GM20431 (cell line): Measurements from ENCODE around the gene SGIP1.

Experiments
- in situ Hi-C: fragments of 300-500 bp; cut with MseI, MboI; formaldehyde crosslinking; loops from one replicate; pipeline ENCODE4 v1.15.0; 2020; ENCODE audit warnings: low sequenced_read_pairs; ENCODE audit not compliant: unreplicated experiment

The SGIP1 gene

DNA sequence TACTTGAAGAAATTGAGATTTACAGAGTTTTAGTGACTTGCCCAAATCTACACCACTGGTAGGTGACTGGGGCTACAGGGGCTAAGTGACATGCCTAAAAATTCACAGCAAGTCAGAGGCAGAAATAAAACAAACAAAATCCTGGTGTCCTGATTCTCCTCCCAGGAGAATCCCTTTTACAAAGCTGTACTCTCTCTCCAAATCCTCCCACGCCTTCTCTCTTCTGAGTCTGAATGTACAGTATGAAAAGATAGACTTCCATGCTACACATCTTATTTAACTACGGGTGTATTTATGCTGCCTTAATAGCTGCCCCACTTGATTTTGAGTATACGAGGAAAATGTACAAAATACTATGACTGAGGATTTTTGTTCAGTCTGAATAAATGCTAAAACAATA, 65.4 kb downstream of the SGIP1 start:
- in situ Hi-C loops, result no loop called here

DNA sequence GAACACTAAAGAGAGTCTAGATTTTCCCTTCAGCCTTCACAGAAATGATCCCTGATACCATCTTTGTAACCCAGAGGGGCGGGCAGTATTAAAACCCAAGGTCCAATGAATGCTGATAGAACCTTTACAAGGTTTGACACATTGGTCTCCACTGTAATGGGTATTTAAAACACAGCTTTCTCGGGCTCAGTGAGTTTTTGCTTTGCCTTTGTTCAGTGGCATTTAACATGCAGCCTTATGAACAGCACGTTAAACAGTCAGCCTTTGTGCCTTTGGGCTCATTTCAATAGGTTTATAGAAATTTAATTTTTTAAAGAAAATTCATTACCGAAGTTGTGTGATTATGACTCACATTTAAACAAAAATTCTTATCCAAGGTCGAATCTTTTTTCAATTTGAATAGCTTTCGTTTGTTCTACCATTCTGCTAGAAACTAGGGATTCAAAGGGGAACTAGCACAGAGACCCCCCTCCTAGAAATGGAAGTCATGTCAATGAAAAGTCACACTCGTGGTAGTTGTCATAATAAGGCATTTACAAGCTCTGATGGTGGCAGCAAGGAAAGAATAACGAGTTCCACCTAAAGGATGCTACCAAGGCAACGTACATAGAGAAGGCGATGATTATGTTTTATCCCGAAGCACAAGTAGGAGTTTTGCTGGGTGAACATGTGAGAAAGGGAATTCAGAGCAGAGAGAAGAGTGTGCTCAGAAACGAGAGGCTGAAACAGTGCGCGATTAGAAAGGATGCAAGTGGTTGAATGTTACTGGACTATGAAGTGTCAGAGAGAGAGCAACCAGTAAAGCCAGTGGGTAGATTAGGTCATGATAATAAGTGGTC, 66.2 kb downstream of the SGIP1 start:
- in situ Hi-C loops, result no loop called here

DNA sequence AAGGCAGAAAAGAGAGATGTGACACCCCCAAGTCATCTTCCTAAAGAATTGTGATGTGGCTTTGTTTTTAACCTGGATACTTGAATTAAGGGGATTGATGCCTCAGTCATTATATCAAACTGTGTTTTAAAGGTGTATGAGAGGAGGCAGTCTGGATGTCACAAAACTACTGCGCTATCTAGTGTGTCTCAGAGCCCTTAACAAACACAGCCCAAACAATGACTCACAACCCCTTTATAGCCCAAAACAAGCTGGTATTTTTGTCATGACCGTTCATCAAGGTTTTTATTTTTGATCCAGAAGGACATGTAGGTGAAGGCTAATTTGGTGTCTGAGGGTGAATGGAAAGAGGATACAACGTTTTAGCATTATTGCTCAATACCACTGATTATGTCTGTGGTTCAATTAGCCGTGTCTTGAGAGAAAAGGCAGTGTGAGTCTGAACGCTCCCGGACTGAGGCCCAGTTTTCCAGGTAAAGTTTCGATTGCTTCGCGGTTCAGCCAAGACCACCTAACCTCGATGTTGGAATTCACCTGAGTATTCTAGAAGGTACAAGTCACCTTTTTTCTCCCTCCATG, 71.6 kb downstream of the SGIP1 start:
- in situ Hi-C loops, result no loop called here

DNA sequence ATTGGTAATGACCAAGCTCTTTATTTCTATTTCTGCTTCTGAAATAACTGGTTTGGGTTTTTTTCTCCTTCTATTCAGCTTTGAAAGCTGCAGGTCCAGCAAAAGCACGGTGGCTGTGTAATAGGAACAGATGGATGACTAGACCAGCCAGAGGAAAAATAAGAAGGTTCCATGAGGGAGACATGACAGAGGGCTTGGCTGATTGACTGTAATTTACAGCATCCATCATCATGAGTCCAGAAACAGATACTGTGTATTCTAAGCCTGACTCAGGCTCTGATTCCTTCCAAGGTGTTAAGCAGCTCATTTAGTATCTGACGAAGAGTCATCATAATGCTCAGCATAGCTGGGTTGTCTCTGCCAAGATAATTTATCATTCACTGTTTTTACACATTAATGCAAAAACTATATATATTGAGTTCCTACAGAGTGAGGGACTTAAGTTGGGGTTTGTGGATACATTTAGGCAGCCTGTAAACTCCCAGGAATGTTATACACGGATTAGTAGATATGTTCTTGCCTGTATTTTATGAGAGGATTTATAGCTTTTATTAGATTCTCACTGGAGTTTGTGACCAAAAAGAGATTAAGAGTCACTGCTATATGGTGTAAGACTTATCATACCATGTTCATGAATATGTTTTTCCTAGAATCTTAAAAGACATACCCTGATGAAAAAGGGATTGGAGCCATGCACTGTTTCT, 72.6 kb downstream of the SGIP1 start:
- in situ Hi-C loops, result no loop called here

DNA sequence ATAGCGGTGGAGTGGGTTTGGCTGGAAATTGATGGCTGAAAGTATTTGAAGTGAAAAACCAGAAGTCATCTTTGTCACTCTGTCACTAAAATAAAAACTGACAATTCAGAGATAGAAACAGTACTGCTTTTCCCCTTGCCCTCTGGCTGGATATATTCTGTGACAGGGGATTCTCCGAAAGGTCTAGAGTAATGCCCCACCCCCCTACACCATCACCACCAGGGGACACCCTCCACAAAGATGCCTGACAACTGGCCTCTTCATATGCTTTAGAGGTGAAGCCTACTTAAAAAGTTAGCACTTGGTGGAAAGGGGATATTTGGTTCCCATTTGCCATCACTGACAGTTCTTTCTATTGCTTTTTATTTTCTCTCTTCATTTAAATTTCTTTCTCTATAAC, 73.5 kb downstream of the SGIP1 start:
- in situ Hi-C loops, result no loop called here

DNA sequence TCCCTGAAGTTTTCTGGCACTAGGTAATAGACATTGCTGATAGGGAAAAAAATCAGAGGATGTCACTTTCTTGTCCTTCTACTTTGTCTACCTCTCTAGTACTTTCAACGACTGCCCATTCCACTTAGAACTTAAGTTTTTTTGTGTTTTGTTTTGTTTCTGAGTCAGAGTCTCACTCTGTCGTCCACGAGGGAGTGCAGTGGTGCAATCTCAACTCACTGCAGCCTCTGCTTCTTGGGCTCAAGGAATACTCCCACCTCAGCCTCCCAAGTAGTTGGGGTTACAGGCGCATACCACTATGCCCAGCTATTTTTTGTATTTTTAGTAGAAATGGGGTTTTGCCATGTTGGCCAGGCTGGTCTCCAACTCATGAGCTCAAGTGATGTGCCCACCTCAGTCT, 79.2 kb downstream of the SGIP1 start:
- in situ Hi-C loops, result no loop called here

DNA sequence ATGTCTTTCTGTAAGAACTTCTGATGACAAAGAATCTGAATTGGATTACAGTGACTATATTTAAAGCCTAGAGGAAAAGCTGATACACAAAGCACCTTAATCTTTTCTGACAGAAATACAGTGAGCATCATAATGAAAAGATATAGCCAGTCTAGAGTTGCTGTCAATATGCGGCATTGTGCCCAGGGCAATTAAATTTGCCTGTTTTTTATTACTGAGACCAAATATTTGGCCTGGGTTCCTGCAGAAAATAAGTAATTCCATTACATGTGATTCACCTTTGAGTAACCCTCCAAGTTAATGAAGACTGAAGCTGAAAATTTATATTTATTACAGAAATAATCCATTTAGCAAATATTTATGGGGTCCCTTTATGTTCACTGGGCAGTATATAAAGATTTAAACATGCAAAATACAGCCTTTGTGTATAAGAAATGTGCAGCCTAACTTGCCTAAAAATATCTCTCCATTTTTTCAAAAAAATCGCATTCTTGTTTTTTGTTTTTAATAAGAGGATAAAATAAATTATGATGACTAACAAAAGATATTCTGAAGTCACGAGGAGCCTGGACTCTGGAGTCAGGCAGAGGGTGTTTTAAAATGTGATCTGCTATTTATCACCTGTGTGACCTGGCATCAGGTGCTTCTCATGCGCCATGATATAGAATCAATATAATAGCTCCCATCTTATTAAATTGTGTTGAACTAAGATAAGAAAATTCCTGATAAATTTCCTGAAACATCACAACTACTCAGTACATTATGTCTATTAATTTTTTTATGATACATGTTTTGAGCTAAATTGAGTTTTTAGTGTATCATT, 83.6 kb downstream of the SGIP1 start:
- in situ Hi-C loops, result no loop called here

DNA sequence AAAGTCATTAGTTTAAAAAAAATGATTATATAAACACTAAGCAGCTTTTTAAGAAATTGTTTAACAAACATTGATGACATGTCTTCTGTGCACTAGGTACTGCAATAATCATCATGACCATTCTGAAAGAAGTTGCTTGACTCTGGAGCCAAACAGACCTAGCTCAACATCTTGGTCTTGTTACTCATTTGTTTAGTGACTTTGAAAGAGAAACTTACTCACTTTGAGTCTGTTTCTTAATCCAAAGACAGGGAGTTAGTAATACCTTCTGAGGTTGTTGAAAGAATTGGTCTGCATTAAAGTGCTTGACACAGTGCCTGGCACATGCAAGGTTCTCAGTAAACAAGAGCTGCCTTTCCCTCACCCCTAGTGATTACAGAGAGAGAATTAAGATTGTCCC, 84.4 kb downstream of the SGIP1 start:
- in situ Hi-C loops, result no loop called here

DNA sequence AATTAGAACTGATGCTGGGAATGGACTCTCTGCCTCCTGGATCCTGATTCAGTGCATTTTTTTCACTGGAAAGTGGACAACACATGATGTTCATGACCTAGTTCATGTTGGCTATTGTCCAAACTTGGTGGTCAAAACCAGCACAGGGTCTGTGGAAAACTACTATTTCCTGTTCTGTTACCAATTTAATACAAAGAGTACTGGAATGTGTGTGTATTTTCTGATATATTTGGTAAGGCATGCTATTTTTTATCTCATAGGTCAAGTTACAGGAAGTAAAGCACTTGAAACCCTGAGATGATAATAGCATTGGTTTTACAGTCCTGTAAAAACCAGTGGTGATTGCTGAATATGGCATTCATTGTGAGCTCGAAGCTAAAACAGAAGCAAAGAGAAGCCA, 89.9 kb downstream of the SGIP1 start:
- in situ Hi-C loops, result no loop called here

DNA sequence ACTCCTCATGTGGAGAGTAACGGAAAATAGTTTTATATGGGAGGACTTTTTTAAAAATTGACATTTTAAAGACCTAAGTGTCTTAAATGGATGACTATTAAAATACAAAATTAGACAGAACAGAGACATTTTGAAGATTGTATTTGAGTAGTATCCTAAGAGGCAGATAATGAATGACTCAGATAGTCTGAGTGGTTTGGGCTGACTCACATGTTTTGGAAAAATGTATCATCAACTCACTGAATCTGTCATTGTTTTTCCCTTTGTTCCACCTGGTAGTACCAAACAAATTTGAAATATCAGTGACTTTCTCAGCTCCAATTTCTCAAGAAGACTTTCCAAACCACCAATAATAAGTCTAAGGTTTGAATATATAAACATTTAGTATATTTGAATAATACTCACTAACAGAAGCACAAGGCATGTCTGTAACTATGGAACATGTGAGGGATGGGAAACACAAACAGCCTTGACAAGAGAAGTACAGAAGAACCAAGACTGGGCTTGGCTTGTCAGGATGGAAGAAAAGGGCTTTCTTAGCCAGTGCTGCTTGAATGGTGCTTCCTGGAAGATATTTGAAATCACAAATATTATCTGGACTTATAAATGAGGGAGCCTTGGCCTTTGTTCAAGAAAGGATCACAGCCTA, 90.6 kb downstream of the SGIP1 start:
- in situ Hi-C loops, result no loop called here

DNA sequence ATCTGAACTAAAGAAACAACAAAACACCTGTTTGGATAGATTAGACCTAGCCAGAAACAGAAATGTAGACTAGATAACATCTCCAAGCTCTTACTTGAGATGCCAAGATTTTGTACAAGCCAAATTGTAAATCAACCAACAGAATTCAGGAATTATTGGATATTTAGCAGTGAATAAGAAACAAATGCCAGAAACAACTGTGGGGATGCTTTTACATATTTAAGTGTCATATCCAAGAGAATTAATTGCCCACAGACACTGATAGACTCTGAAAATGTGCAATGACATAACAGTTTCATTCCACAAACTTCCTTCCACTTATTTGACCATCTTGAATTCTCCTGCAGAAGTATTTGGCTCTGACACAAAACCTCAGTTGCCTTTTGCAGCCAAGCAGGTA, 92.3 kb downstream of the SGIP1 start:
- in situ Hi-C loops, result no loop called here

DNA sequence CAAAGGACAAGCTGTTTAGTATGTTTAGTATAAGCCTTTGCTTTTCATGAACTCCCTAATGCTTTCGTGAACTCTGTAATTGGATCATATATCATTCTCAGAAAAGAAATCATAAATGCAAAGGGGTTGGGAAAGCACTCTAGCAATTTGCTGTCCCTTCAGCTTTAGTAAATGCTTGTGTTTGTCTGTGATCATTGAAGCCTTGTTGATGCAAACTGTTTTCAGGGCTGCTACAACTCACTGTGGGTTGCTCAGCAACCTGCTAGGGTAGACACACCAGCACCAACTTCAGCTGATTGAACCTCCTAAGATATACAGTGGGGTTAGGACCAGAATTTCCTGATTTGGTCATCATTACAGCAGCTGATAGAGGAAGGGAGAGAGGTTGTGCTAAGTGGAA, 95.0 kb downstream of the SGIP1 start:
- in situ Hi-C loops, result no loop called here

DNA sequence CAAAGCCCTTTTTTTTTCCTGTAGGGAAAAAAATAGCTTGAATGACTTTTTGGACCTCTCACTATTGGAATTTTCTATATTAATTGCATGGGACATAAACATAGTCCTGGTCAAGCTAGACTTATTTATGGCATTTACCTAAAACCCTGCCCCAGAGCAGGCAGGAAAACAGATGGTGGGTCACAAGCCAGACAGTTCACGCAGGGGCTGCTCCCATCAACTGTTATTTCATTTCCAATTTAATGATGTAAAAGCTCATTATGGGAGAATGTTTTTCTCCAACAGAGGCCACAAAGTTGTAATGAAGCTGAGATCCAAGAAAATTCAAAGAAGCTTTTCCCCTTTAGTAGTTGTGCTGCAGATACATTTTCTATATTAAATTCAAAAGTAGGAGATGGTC, 99.2 kb downstream of the SGIP1 start:
- in situ Hi-C loops, result no loop called here

DNA sequence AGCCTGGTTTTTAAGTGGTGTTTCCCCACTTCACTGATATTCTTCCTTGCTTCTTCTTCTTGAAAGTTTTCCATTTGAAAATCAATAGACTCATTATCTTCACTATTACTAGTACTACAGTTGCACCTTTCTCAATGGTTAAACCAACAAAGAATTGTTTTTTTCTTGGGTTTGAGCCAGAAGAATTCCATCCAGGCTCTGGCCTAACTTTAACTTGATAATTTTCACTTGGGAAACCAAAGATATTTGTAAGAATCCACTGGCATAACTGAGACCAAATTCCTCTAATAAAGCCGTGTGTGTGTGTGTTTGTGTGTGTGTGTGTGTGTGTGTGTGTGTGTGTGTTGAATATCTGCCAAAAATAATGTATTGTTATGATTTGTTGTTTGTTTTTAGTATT, 103.2 kb downstream of the SGIP1 start:
- in situ Hi-C loops, result no loop called here

DNA sequence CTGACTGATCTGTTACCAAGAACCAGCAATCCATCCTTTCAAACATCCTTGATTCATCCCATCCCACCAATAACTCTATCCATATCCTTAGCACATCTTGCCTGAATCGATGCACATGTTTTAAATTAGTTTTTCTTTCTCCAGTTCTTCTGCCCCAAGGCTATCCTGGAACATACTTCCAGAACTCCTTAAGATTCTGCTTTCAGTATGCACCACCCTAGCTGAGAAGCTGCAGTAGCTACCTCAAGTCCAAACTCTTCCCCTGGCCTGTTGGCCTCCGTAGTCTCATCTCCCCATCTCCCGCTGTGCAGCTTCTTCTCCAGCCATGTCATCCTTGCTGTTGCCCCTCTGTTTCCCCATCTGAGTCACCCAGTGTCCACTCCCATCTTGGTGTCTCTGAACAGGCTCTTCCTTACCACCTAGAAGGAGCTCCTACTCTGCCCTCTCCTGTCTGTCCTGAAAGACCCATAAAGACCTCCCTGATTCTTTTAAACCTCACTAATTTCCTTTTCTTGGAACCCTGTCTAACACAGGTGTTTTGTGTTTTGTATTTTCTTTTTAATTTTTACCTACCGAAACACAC, 108.0 kb downstream of the SGIP1 start:
- in situ Hi-C loops, result no loop called here

DNA sequence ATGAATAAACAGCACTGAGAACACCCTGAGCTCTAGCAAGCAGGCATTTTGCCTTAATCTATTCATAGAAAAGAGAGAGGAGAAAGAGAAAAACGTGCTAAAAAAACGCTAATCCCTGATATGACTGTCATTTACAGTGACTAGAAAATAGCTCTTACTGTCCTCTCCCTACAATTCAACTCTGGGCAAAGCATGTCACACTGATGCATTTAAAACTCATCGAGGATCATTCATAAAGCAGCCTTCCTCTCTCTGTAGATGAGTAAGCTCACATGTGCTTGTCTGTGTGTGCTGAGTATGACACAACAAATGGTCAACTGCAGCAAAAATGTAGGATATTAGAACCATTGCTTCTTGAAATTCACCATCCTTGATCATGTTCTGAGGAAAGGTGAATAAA, 109.0 kb downstream of the SGIP1 start:
- in situ Hi-C loops, result no loop called here

DNA sequence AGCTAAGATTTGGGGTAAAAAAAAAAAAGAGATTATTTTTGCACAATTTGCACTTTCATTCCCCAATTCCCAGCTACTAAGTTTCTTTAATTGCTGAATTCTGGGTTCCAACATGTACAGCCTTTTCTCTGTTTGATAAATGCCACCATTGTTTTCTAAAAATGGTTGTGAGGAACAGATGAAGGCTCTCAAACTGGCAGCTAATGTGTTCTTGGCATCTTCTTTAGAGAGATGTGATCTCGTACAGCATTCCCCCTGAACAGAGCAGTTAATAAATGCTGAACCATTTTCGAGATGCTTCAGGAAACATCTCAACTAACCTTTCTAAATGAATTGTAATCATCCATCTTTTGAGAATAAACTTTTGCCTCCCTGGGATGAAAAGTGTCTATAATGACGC, 110.4 kb downstream of the SGIP1 start:
- in situ Hi-C loops, result no loop called here

DNA sequence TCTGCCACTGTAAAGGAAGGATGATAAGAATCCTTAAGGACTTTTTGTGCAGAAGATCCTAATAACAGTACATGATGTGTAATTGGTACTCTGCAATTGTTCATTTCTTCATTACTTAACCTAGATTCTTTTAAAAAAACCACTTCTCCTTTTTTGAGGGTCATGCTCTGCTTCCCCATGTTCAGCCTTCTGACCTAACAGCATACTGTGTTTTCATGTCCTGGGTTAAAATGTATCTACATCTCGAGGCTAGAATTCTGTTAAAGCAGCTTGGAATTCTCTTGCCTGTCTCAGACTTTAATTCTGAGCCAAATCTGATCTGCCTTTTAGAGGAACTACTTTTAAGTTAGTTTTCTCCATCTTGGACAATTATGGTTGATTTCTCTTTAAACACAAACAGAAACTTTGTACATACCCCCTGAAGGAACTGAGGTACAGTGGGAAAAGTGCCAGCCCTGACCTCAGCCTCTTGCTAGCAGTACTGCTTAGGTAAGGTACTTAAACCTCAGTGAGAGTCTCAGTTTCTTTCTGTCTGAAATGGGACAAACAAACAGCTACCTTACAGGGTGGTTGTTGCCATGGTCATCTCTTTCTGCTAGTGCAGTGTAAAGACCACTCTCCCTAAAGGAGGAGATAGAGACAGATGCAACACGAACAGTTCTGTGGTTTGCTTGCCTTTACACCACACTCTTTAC, 115.1 kb downstream of the SGIP1 start:
- in situ Hi-C loops, result no loop called here

DNA sequence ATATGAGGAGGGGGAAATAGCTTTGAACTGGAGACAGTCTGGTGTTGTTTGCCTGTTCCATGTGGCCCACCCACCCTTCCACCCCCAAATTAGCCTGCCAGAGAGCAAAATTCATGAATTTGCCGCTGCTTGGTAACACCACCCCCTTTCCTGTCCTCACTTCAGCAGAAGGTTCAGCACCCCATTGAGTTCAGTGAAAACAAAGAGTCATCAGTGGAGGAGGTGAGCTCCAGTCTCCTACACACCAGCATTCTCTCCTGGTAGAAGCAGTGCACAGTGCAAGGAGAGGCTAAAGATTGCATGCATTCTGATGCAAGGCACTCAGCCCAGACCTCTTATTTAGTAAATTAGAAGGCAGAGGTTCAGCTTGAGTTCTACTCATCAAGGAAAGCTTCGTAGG, 118.6 kb downstream of the SGIP1 start:
- in situ Hi-C loops, result no loop called here
